Activated gamma-delta T cell treated with Interleukin-2 at 50 U/mL for 16 hours (primary cell): Measurements from ENCODE around the gene SHH.
"Not testable (repeated sequence)": the region's sequence is repeated elsewhere in the genome, so short reads cannot be mapped to it uniquely, and the experiment has no call there.

Source experiments
- DNase-seq: peaks from one replicate; pipeline ENCODE4 v3.0.0-alpha.2; 2020

Gene SHH

GRCh38 chr7:155818820-155819168 lies 6.5 kb upstream of the SHH start:
- DNase-seq = no peak

GRCh38 chr7:155818154-155818819 lies 6.0 kb upstream of the SHH start:
- DNase-seq = no peak

- DNase-seq = not testable (repeated sequence)
Observed at GRCh38 chr7:155817515-155817914, 5.3 kb upstream of the SHH start.

GRCh38 chr7:155816996-155817395 lies 4.7 kb upstream of the SHH start:
- no peak for DNase-seq

- no peak for DNase-seq
Observed at GRCh38 chr7:155816192-155816508, 3.9 kb upstream of the SHH start.

GRCh38 chr7:155815332-155816191 lies 3.3 kb upstream of the SHH start:
- DNase-seq = peak; percentile 24

GRCh38 chr7:155814316-155815276 lies 2.3 kb upstream of the SHH start:
- no peak for DNase-seq

GRCh38 chr7:155813546-155814315 lies 1.5 kb upstream of the SHH start:
- no peak for DNase-seq

GRCh38 chr7:155813125-155813524 lies 862 bp upstream of the SHH start:
- no peak for DNase-seq

GRCh38 chr7:155811560-155811894 lies 736 bp downstream of the SHH start:
- no peak for DNase-seq

- no peak for DNase-seq
Observed at GRCh38 chr7:155810770-155811559, 1.3 kb downstream of the SHH start.

GRCh38 chr7:155809947-155810769 lies 2.1 kb downstream of the SHH start:
- DNase-seq = no peak

GRCh38 chr7:155809332-155809946 lies 2.8 kb downstream of the SHH start:
- no peak for DNase-seq

GRCh38 chr7:155808549-155809331 lies 3.5 kb downstream of the SHH start:
- no peak for DNase-seq

GRCh38 chr7:155807789-155808548 lies 4.3 kb downstream of the SHH start:
- DNase-seq = no peak

GRCh38 chr7:155807065-155807671 lies 5.1 kb downstream of the SHH start:
- no peak for DNase-seq

- no peak for DNase-seq
Observed at GRCh38 chr7:155806096-155806871, 6.0 kb downstream of the SHH start.

- no peak for DNase-seq
Observed at GRCh38 chr7:155805826-155806095, 6.5 kb downstream of the SHH start.
